ENCODE data around the gene SLC2A1.
"Not testable (repeated sequence)": the region's sequence is repeated elsewhere in the genome, so short reads cannot be mapped to it uniquely, and the experiment has no call there.

SLC2A1 gene

GRCh38 chr1:42927274-42927841 is 31.3 kb downstream of the SLC2A1 start:
- DNase-seq: no peak

GRCh38 chr1:42926879-42927242 is 31.8 kb downstream of the SLC2A1 start:
- no peak for DNase-seq

- DNase-seq: no peak
Measured at GRCh38 chr1:42926235-42926878, 32.3 kb downstream of the SLC2A1 start.

- no peak for DNase-seq
Measured at GRCh38 chr1:42924851-42925760, 33.6 kb downstream of the SLC2A1 start.

- DNase-seq: peak; percentile 91
Measured at GRCh38 chr1:42924082-42924850, 34.4 kb downstream of the SLC2A1 start.

GRCh38 chr1:42923367-42924081 is 35.1 kb downstream of the SLC2A1 start:
- no peak for DNase-seq

- peak; percentile 74 for DNase-seq
Measured at GRCh38 chr1:42922687-42923366, 35.8 kb downstream of the SLC2A1 start.

GRCh38 chr1:42921769-42922168 is 36.9 kb downstream of the SLC2A1 start:
- DNase-seq: no peak

GRCh38 chr1:42919651-42920050 is 39.0 kb downstream of the SLC2A1 start:
- DNase-seq: not testable (repeated sequence)

- DNase-seq: no peak
Measured at GRCh38 chr1:42917241-42917495, 41.5 kb downstream of the SLC2A1 start.

GRCh38 chr1:42915456-42915855 is 43.2 kb downstream of the SLC2A1 start:
- no peak for DNase-seq

- no peak for DNase-seq
Measured at GRCh38 chr1:42914092-42914627, 44.5 kb downstream of the SLC2A1 start.

- DNase-seq: peak; percentile 31
Measured at GRCh38 chr1:42913426-42914091, 45.1 kb downstream of the SLC2A1 start.

- DNase-seq: no peak
Measured at GRCh38 chr1:42910985-42911384, 47.7 kb downstream of the SLC2A1 start.

GRCh38 chr1:42908046-42908445 is 50.6 kb downstream of the SLC2A1 start:
- DNase-seq: no peak

- DNase-seq: no peak
Measured at GRCh38 chr1:42904434-42904833, 54.2 kb downstream of the SLC2A1 start.

- not testable (repeated sequence) for DNase-seq
Measured at GRCh38 chr1:42899960-42900359, 58.7 kb downstream of the SLC2A1 start.

GRCh38 chr1:42891465-42892138 is 67.1 kb downstream of the SLC2A1 start:
- no peak for DNase-seq

- DNase-seq: no peak
Measured at GRCh38 chr1:42889264-42889663, 69.4 kb downstream of the SLC2A1 start.

- no peak for DNase-seq
Measured at GRCh38 chr1:42888013-42888633, 70.5 kb downstream of the SLC2A1 start.
